ENCODE measurements around the gene CDADC1.

DNA sequence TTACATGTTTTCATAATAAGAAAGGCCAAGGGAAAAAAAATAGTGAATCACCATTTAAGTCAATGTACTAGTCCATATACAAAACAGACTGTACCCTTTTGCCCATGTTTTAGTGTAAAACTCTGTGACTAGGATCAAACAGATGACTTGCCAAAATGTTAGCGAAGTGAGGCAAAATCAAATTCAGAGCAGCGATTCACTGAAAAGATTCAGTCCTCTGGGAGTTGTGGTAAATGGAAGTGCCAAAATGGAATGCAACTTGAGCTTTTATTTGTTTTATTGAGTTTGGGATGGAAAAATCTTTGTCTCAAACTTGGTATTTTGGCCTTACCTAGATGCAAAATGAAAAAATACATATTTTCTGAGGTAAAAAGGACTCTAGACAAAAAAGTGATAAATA lies 9.1 kb downstream of the CDADC1 start:
- no peak for TF ChIP-seq GABPA (IDR thresholded peaks at IDR 0.05; ENCODE audit: low read depth)
- TF ChIP-seq, protein P1, sequence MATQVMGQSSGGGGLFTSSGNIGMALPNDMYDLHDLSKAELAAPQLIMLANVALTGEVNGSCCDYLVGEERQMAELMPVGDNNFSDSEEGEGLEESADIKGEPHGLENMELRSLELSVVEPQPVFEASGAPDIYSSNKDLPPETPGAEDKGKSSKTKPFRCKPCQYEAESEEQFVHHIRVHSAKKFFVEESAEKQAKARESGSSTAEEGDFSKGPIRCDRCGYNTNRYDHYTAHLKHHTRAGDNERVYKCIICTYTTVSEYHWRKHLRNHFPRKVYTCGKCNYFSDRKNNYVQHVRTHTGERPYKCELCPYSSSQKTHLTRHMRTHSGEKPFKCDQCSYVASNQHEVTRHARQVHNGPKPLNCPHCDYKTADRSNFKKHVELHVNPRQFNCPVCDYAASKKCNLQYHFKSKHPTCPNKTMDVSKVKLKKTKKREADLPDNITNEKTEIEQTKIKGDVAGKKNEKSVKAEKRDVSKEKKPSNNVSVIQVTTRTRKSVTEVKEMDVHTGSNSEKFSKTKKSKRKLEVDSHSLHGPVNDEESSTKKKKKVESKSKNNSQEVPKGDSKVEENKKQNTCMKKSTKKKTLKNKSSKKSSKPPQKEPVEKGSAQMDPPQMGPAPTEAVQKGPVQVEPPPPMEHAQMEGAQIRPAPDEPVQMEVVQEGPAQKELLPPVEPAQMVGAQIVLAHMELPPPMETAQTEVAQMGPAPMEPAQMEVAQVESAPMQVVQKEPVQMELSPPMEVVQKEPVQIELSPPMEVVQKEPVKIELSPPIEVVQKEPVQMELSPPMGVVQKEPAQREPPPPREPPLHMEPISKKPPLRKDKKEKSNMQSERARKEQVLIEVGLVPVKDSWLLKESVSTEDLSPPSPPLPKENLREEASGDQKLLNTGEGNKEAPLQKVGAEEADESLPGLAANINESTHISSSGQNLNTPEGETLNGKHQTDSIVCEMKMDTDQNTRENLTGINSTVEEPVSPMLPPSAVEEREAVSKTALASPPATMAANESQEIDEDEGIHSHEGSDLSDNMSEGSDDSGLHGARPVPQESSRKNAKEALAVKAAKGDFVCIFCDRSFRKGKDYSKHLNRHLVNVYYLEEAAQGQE (IDR thresholded peaks at IDR 0.05; ENCODE audit: insufficient replicate concordance, low read depth): no peak
